HUES48 (cell line): ENCODE measurements around the gene ARF3.

Experiments
- H3K27ac ChIP-seq: one replicate; pipeline ENCODE4 v1.7.0; 2013; ENCODE audit warnings: low read depth, low read length, inconsistent platforms
- H3K27me3 ChIP-seq: 2 replicates; pipeline ENCODE4 v1.6.1; 2013; ENCODE audit warnings: mild to moderate bottlenecking, low read length; ENCODE audit not compliant: control insufficient read depth, insufficient read depth
- H3K36me3 ChIP-seq: 2 replicates; pipeline ENCODE4 v1.6.1; 2013; ENCODE audit warnings: low read length; ENCODE audit not compliant: control insufficient read depth, insufficient read depth
- H3K4me1 ChIP-seq: 2 replicates; pipeline ENCODE4 v1.6.1; 2013; ENCODE audit warnings: mild to moderate bottlenecking, low read length; ENCODE audit not compliant: control insufficient read depth, insufficient read depth
- H3K4me3 ChIP-seq: 2 replicates; pipeline ENCODE4 v1.5.1; 2013; ENCODE audit warnings: mild to moderate bottlenecking, low read depth, low read length
- H3K9ac ChIP-seq: 2 replicates; pipeline ENCODE4 v1.6.1; 2013; ENCODE audit warnings: mild to moderate bottlenecking, low read depth, low read length, moderate library complexity
- H3K9me3 ChIP-seq: 2 replicates; pipeline ENCODE4 v1.6.1; 2013; ENCODE audit warnings: low read length; ENCODE audit not compliant: control insufficient read depth, insufficient read depth

ARF3 gene

GRCh38 chr12:48957141-48958048 is at the start of gene ARF3:
TSS of gene ARF3 (minus strand) at chr12:48957487. CDS start at chr12:48941095, 16,392 bp downstream.
- H3K27ac ChIP-seq, result peak within 1 kb of the TSS; percentile 96
- no peaks in the 10 kb centered on the region for H3K9me3 ChIP-seq
- peaks cover 1% of the 10 kb centered on the region; the same call in 1 of the 2 replicates for H3K27me3 ChIP-seq
- H3K4me3 ChIP-seq, result peak within 1 kb of the TSS; percentile 91
- H3K4me1 ChIP-seq, result peaks cover 13% of the 10 kb centered on the region
- peaks cover 32% of the 10 kb centered on the region for H3K36me3 ChIP-seq
- peak within 1 kb of the TSS; percentile 82 for H3K9ac ChIP-seq

- Histone ChIP-seq H3K36me3 (peaks cover 19% of the 10 kb centered on the region; the same call in 1 of the 2 replicates), H3K27ac (no peak overlapping the region), H3K9me3 (no peaks in the 10 kb centered on the region), H3K9ac (no peak overlapping the region), H3K4me3 (no peak overlapping the region), H3K27me3 (peaks cover 61% of the 10 kb centered on the region), H3K4me1 (peaks cover 7% of the 10 kb centered on the region; the same call in 1 of the 2 replicates)
Observed at GRCh38 chr12:49000346-49000745, 43.1 kb upstream of the ARF3 start.

- H3K4me3 ChIP-seq, result peak within 1 kb of the TSS; percentile 59
- H3K27ac ChIP-seq, result no peak within 1 kb of the TSS
- H3K4me1 ChIP-seq, result peaks cover 7% of the 10 kb centered on the region; the same call in 1 of the 2 replicates
- H3K36me3 ChIP-seq, result peaks cover 15% of the 10 kb centered on the region; the same call in 1 of the 2 replicates
- H3K9me3 ChIP-seq, result no peaks in the 10 kb centered on the region
- H3K27me3 ChIP-seq, result peaks cover 67% of the 10 kb centered on the region
- H3K9ac ChIP-seq, result no peak within 1 kb of the TSS
Observed at GRCh38 chr12:48999371-49000131, 42.3 kb upstream of the ARF3 start, which contains the start of gene DDN. TSS of gene DDN (minus strand) at chr12:48999375. CDS start at chr12:48999287, 88 bp downstream.

- Histone ChIP-seq H3K4me1 (peaks cover 7% of the 10 kb centered on the region; the same call in 1 of the 2 replicates), H3K9ac (no peak overlapping the region), H3K4me3 (peak overlapping the region; percentile 59), H3K9me3 (no peaks in the 10 kb centered on the region), H3K36me3 (peaks cover 12% of the 10 kb centered on the region; the same call in 1 of the 2 replicates), H3K27ac (no peak overlapping the region), H3K27me3 (peaks cover 75% of the 10 kb centered on the region)
Observed at GRCh38 chr12:48998497-48999353, 41.4 kb upstream of the ARF3 start.

GRCh38 chr12:48997719-48998496 is 40.6 kb upstream of the ARF3 start:
- H3K36me3 ChIP-seq, result peaks cover 9% of the 10 kb centered on the region; the same call in 1 of the 2 replicates
- H3K4me1 ChIP-seq, result peaks cover 7% of the 10 kb centered on the region; the same call in 1 of the 2 replicates
- no peak overlapping the region for H3K27ac ChIP-seq
- peaks cover 83% of the 10 kb centered on the region for H3K27me3 ChIP-seq
- H3K4me3 ChIP-seq, result peak overlapping the region; percentile 59
- H3K9me3 ChIP-seq, result no peaks in the 10 kb centered on the region
- H3K9ac ChIP-seq, result no peak overlapping the region

GRCh38 chr12:48996794-48997718 is 39.8 kb upstream of the ARF3 start:
- 0 out of 2 replicates have a peak, but pooled peaks cover 5% of the 10 kb centered on the region for H3K36me3 ChIP-seq
- H3K27ac ChIP-seq, result no peak overlapping the region
- H3K27me3 ChIP-seq, result peaks cover 89% of the 10 kb centered on the region
- peak overlapping the region; percentile 59 for H3K4me3 ChIP-seq
- no peaks in the 10 kb centered on the region for H3K9me3 ChIP-seq
- H3K4me1 ChIP-seq, result peaks cover 7% of the 10 kb centered on the region; the same call in 1 of the 2 replicates
- no peak overlapping the region for H3K9ac ChIP-seq

GRCh38 chr12:48995086-48995879 is 38.0 kb upstream of the ARF3 start:
- H3K36me3 ChIP-seq, result no peaks in the 10 kb centered on the region
- 0 out of 2 replicates have a peak overlapping the region, but pooled peaks have one; percentile 13 for H3K4me3 ChIP-seq
- peaks cover 82% of the 10 kb centered on the region for H3K27me3 ChIP-seq
- H3K27ac ChIP-seq, result no peak overlapping the region
- peaks cover 7% of the 10 kb centered on the region; the same call in 1 of the 2 replicates for H3K4me1 ChIP-seq
- H3K9ac ChIP-seq, result no peak overlapping the region
- H3K9me3 ChIP-seq, result no peaks in the 10 kb centered on the region

- Histone ChIP-seq H3K27me3 (peaks cover 74% of the 10 kb centered on the region), H3K36me3 (no peaks in the 10 kb centered on the region), H3K4me3 (no peak overlapping the region), H3K4me1 (0 out of 2 replicates have a peak, but pooled peaks cover under 1% of the 10 kb centered on the region), H3K9me3 (no peaks in the 10 kb centered on the region), H3K9ac (no peak overlapping the region), H3K27ac (no peak overlapping the region)
Observed at GRCh38 chr12:48994224-48995085, 37.2 kb upstream of the ARF3 start.
